HG03064 (cell line): ENCODE data around the gene MATN1.

ENCODE experiments used
- ATAC-seq: cut with Tn5 transposase; IDR thresholded peaks from one replicate; pipeline ENCODE4 v1.9.1; 2021; ENCODE audit warnings: low read depth; ENCODE audit not compliant: unreplicated experiment

MATN1 gene

GRCh38 chr1:30746212-30747032, 23.0 kb upstream of the MATN1 start:
- no peak for ATAC-seq

- ATAC-seq: no peak
These were observed 22.4 kb upstream of the MATN1 start for GRCh38 chr1:30745834-30746208.

- no peak for ATAC-seq
These were observed 21.9 kb upstream of the MATN1 start for GRCh38 chr1:30745156-30745833.

DNA sequence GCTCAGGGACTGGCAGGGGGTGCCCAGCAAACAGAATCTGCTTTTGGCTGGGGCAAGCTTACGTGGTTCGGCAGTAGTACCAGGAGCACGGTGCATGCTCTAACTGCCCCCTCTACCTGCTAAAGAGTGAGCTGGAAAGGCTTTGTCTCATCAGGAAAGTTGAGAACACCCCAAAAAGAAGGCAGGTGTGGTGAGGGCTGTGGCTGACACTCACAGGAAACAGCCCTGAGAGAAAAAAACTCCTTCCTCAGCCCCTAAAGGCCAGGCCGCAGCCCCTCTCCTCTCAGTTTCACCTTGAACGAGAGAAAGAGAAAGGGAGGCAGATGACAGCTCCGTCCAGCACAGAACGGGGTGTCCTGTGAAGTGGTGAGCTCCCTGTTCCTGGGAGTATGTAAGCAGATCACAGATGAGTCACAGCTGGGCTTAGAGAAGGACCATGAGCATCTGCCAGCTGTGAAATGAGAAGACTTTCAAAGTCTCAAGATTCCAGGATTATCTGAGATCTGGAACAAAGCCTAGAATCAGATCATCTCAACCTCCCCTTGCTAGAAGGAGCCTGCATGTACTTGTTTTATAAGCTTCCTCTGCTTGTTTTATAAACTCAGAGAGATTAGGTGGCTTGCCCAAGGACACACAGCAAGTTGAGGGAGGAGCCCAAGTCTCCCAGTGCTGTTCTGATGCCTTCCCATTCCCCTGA, 20.8 kb upstream of the MATN1 start:
- ATAC-seq: no peak

- no peak for ATAC-seq
These were observed 20.2 kb upstream of the MATN1 start for GRCh38 chr1:30743584-30744059.

DNA sequence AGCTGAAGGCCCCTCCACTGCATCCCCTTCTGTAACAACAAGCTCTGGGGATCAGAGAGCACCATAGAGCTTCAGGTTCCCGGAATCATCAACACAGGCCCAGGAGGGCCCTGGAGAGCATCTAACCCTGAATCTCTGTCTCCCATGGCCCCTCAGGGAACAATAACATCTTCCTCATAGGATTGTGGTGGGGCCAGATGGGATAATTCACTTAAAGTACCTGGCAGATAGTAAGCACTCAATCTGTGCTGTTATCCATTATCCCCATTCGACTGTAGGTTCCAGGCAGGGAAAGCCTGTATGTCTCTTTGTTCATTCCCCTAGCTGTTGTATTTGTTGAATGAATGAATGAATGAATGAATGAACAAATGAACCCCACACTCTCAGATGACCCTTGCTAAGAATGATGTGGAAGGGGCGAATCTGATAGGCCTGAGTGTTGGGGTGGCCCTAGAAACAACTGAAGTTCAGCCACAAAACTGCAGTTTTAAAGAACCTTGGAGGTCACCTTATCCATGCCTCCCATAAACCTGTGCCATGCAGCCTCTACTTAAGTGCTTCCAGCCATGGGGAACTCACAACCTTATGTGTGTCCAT, 19.7 kb upstream of the MATN1 start:
- ATAC-seq: no peak

DNA sequence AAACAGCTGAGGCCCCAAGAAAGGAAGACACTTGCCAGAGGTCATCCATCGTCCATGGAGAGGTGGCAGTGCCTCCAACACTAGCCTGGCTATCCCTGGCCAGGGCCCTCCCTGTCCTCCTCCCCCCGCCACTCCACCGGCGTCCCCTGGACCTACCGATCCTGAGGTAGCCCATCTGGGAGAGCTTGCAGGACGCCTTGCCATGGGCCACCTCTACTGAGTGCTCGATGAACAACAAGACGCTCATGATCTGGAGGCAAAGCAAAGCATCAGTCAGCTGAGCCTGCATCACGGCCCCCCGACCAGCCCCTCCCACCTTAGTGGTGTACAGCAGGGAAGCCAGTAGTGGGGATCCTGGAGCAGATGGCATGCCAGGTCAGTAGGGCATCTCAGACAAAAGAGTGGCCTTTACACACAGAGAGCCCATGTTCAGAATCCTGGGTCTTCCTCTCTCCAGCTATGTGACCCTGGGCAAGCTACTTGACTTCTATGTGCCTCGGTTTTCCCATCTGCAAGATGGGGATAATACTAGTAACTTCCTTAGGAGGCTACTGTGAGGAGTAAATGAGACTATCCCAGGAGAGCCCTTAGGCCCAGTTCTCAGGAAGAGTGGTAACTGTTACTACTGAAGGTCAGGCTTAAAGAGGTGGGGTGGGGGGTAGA, 19.0 kb upstream of the MATN1 start:
- no peak for ATAC-seq

DNA sequence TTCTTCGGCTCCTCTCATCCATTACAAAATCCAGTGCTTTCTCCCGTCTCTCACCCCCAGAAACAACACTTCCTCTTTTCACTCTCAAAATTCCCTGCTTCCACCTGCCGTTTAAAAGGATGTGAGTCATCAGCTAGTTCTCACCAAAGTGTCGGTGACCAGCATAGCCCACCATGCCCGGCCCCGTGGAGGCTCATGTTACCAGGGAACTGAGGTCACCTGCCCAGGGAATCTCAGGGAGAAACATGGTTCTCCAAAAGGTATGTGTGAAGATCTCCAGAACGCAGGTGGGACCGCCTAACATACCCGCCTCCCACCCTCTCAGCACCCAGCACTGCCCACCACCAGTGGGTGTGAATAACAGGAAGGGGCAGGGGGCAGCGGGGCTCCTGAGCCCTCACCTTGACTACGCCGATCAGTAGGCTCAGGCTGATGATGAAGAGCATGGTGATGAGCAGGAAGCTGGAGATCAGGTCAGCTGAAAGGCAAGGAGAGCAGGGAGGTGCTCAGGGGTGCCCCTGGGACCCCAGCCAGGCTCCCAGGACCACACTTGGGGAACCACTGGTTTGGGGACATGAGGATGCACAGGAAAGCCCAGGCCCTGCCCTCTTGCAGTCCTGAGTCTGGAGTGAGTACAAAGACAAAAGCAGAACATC, 18.0 kb upstream of the MATN1 start:
- ATAC-seq: no peak

- no peak for ATAC-seq
These were observed 17.2 kb upstream of the MATN1 start for GRCh38 chr1:30740251-30741238.

- no peak for ATAC-seq
These were observed 16.2 kb upstream of the MATN1 start for GRCh38 chr1:30739601-30740000.

DNA sequence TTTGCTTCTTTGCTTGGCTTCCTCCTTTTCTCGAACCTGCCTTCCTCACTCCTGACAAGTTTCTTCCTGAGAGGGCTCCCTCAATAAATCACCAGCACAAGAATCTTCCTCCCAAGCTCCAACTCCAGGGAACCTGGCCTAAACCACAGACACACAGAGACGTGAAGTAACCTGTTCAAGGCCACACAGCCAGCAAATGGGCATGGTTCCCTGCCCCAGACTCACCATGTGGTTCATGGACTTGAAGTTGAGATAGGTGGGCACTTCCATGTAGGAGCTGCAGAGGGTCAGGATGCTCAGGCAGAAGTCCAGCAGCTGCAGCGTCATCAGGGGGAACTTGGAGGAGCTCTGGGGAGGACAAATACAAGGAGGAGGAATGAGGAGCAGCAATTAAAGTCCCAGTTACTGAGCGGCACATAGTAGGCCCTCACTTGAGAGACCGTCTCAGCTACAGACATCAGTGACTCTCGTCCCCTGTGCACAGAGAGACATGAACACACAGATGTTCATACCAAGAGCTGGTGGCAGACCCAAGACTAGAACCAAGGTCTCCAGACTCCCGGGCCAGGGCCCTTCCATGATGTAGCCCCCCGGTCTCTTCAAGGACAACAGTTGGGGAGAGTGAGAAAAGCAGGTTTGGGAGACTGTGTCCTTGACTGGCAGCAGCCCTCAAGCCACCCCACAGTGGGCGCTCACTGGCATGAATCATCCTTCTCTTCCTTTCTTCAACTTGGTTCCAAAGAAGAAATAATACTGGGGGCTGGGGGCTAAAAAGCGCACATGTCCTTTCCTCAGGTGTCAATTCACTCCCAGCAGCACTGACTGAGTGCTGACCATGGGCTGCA, 15.6 kb upstream of the MATN1 start:
- ATAC-seq: no peak

- no peak for ATAC-seq
These were observed 14.8 kb upstream of the MATN1 start for GRCh38 chr1:30738040-30738714.

DNA sequence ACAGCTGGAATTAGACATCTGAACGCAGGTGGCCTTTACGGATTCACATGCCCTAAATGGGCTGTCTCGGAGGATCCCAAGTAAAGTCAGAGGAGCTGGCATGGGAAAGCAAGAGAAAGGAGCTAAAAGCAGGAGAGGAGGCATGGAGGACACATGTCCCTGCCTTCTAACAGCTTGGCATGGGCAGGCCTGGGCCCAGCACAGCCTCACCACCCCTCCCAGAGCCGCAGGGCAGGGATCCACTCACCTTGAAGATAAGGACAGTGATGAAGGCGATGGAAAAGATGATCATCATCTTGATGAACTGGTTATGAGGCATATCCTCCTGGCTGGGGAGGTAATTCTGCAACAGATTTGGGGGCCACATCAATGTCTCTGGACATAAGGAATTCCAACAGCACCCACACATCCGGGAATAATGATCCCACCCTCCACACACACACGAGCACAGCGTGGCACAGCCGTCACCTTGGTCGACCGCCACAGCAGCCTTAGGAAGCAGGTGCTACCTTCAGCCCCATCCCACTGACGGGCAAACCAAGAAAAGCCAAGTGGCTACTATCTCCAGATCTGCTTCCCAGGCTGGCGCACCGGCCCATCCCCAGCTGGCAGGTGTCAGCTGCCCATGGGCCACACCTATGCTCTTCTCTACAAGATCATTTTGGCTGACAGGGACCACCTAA, 14.1 kb upstream of the MATN1 start:
- ATAC-seq: no peak

DNA sequence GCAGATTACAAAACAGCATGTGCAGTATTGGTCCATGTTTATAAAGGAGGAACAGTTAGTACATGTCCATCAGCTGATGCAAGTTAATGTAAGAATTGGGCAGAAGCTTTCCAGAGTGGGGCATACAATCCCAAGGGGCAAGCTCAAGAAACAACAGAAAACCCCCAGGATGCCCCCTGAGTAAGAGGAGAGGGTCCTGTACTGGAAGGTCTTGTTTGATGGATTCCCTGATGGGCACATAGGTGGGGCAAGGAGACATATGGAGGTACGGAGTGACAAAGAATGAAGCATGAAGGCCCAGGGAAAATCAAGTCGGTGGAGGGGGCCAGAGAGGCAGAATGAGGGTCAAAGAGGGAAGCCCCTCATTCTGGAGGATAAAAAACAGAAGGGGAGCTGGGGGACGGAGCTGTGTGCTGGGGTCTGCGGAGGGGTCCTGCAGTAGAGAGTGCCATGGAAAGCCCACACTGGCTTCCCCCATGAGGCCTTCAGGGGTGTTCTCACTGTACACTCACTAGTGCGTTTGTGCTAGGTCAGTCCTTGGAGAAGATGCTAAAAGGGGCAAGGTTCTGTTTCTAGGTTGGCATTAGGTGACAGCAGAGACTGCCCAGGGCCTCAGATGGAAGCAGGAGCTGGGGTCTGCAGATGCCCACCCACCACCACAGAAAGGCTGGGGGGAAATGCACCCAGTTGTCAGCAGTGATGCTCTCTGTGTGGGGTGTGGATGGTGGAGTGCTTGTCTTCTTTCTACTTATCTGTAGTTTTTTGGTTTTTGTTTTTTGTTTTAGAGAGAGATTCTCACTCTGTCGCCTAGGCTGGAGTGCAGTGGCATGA, 12.5 kb upstream of the MATN1 start:
- no peak for ATAC-seq

- ATAC-seq: no peak
These were observed 11.7 kb upstream of the MATN1 start for GRCh38 chr1:30735124-30735523.

GRCh38 chr1:30734580-30734979, 11.2 kb upstream of the MATN1 start:
- no peak for ATAC-seq
